ENCODE measurements around the gene MRPL19. TPM values are rescaled to one million over a fixed set of nuclear protein-coding genes. Genes with fewer than 3 reads are reported as not detected.

Gene MRPL19
- 30.8 TPM for polyA plus RNA-seq (2013, experiment 1 of 2)
- 31.8 TPM for polyA plus RNA-seq (2013, experiment 2 of 2)

DNA sequence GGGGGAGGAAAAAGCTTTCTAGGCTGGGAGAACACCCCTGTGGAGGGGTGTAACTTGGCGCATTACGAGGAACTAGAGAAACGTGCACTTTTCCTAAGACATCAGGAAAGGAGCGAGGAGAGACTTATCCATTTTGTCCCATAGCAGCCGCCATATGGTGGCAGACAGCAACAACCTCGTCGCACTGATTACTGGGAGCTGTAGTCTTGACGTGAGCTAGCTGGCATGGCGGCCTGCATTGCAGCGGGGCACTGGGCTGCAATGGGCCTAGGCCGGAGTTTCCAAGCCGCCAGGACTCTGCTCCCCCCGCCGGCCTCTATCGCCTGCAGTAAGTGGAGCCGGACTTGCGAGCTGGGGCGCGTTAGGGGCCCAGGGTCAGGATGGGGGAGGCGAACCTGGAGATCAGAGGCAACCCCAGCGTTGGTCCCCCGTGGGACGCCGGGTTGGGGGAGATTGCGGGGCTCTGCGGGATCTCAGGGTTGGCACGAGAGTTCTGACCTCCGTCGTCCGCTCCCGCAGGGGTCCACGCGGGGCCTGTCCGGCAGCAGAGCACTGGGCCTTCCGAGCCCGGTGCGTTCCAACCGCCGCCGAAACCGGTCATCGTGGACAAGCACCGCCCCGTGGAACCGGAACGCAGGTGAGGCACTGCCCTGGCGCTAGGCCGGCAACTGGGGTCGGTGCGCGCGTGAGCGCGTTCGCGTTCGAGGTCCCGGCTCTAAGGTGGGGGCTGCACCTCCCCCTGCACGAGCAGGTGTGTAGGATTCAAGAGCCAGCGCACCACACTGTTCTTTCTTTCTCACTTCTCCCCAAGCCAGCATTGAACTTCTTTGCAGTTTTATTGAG, at the start of gene MRPL19:
TSS of gene MRPL19 (plus strand) at position 201 of the 843 bp plus-strand sequence. CDS start at position 226, 25 bp downstream.
- Histone ChIP-seq H3K18ac (ENCODE audit: low read length) (peak within 1 kb of the TSS; percentile 100), H3K14ac (ENCODE audit: low read length) (peak within 1 kb of the TSS; percentile 90), H3K4me3 (ENCODE audit: low read length in 2 of 2) (peak within 1 kb of the TSS; percentile 89 to 96), H3K4ac (ENCODE audit: low read length) (no peak within 1 kb of the TSS), H4K8ac (ENCODE audit: low read depth, low read length) (no peak within 1 kb of the TSS), H3K9me3 (replicated peaks in 1 of 2; ENCODE audit: control insufficient read depth in 2 of 2, insufficient read depth in 1 of 2, low read depth in 1 of 2, low read length in 2 of 2) (no peaks in the 10 kb centered on the region), H3K4me2 (ENCODE audit: insufficient read depth, low read length, poor library complexity, severe bottlenecking) (peak within 1 kb of the TSS; percentile 43), H3K4me1 (ENCODE audit: control insufficient read depth in 2 of 2, insufficient read depth in 1 of 2, low read depth in 1 of 2, low read length in 2 of 2) (peaks cover 0 to 1% of the 10 kb centered on the region in 2 donors), H2BK120ac (ENCODE audit: low read depth, low read length) (no peak within 1 kb of the TSS), H3K79me1 (ENCODE audit: low read depth, low read length) (no peaks in the 10 kb centered on the region), H3K27me3 (ENCODE audit: control insufficient read depth in 3 of 3, insufficient read depth in 3 of 3, low read depth in 1 of 3, low read length in 3 of 3) (no peaks in the 10 kb centered on the region), H3K23ac (ENCODE audit: low read depth, low read length, poor library complexity) (peak within 1 kb of the TSS; percentile 90), H2BK12ac (ENCODE audit: low read length) (no peak within 1 kb of the TSS), H3K27ac (replicated peaks; ENCODE audit: low read length) (no peak within 1 kb of the TSS), H3K9ac (ENCODE audit: low read depth, low read length, poor library complexity) (peak within 1 kb of the TSS; percentile 97), H2BK15ac (ENCODE audit: low read length) (no peak within 1 kb of the TSS), H2AK5ac (ENCODE audit: low read depth, low read length) (no peak within 1 kb of the TSS), H3K36me3 (replicated peaks in 1 of 2; ENCODE audit: control insufficient read depth in 2 of 2, insufficient read depth in 2 of 2, low read length in 2 of 2) (peaks cover 10 to 40% of the 10 kb centered on the region in 2 donors), H2BK5ac (ENCODE audit: low read length) (peak within 1 kb of the TSS; percentile 79), H4K91ac (ENCODE audit: low read depth, low read length, poor library complexity) (no peak within 1 kb of the TSS), H2AFZ (ENCODE audit: low read length) (peak within 1 kb of the TSS; percentile 91)
- WGBS, 2 donors (ENCODE audit: extremely low coverage in 2 of 2, insufficient read length in 2 of 2, insufficient replicate concordance in 1 of 2) = no CpG with 5 or more reads among the region's 60 CpGs
- DNase-seq (ENCODE audit: low spot score) = peak; percentile 69

DNA sequence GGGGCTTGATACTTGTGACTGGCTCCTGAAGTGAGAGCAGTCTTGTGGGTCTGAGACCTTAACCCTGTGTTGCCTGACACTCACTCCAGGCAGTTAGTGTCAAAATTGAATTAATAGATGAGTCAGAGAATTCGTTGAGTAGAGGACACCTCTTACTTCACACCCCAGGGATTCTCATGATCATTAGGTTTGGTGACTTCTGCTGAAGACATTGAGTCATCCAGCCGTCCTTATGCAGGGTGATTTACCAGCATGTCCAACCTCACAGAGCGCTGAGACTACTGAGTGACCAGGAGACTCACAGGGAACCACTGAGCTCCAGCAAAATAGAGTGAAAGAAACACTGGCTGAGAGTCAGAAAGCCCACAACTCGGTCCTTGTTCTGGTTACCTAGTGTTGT, 49.8 kb upstream of the MRPL19 start:
- no peak overlapping the region for H3K18ac ChIP-seq (ENCODE audit: low read length)
- no peak overlapping the region for H4K8ac ChIP-seq (ENCODE audit: low read depth, low read length)
- H2AFZ ChIP-seq (ENCODE audit: low read length) = no peak overlapping the region
- no peak overlapping the region for H3K27ac ChIP-seq (replicated peaks; ENCODE audit: low read length)
- no peak overlapping the region for H3K9ac ChIP-seq (ENCODE audit: low read depth, low read length, poor library complexity)
- H4K91ac ChIP-seq (ENCODE audit: low read depth, low read length, poor library complexity) = no peak overlapping the region
- H3K23ac ChIP-seq (ENCODE audit: low read depth, low read length, poor library complexity) = no peak overlapping the region
- no peak for DNase-seq (ENCODE audit: low spot score)
- H3K27me3 ChIP-seq (ENCODE audit: control insufficient read depth in 3 of 3, insufficient read depth in 3 of 3, low read depth in 1 of 3, low read length in 3 of 3) = no peaks in the 10 kb centered on the region
- no peak overlapping the region for H2BK12ac ChIP-seq (ENCODE audit: low read length)
- no peak overlapping the region for H2BK5ac ChIP-seq (ENCODE audit: low read length)
- no peak overlapping the region for H2AK5ac ChIP-seq (ENCODE audit: low read depth, low read length)
- no peak overlapping the region for H3K4me3 ChIP-seq (ENCODE audit: low read length in 2 of 2)
- no peaks in the 10 kb centered on the region for H3K36me3 ChIP-seq (replicated peaks in 1 of 2; ENCODE audit: control insufficient read depth in 2 of 2, insufficient read depth in 2 of 2, low read length in 2 of 2)
- H3K79me1 ChIP-seq (ENCODE audit: low read depth, low read length) = no peaks in the 10 kb centered on the region
- no peak overlapping the region for H3K4ac ChIP-seq (ENCODE audit: low read length)
- H2BK120ac ChIP-seq (ENCODE audit: low read depth, low read length) = no peak overlapping the region
- H2BK15ac ChIP-seq (ENCODE audit: low read length) = no peak overlapping the region
- no CpG with 5 or more reads among the region's 4 CpGs for WGBS, 2 donors (ENCODE audit: extremely low coverage in 2 of 2, insufficient read length in 2 of 2, insufficient replicate concordance in 1 of 2)
- no peak overlapping the region for H3K14ac ChIP-seq (ENCODE audit: low read length)
- H3K4me1 ChIP-seq (ENCODE audit: control insufficient read depth in 2 of 2, insufficient read depth in 1 of 2, low read depth in 1 of 2, low read length in 2 of 2) = no peaks in the 10 kb centered on the region
- H3K4me2 ChIP-seq (ENCODE audit: insufficient read depth, low read length, poor library complexity, severe bottlenecking) = no peak overlapping the region
- peaks cover 0 to 5% of the 10 kb centered on the region in 2 donors for H3K9me3 ChIP-seq (replicated peaks in 1 of 2; ENCODE audit: control insufficient read depth in 2 of 2, insufficient read depth in 1 of 2, low read depth in 1 of 2, low read length in 2 of 2)

DNA sequence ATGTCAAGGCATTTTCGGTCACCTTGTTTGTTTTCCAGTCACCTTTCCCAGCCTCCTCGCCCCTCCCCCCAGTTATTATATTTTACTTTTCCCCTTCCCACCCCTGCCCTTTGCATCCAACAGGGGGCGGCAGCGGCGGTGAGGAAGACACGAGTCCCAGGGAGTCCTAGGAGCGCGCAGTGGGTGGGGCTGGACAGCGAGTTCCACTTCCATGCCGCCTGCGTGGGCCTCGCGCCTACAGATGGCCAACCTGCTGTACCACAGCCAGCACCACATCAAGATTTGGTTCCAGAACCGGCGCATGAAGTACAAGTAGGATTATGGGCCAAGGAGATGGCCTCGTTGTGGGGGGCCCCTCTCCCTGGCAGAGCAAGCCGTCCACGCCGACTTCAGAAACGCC, 48.6 kb upstream of the MRPL19 start:
- H3K18ac ChIP-seq (ENCODE audit: low read length) = no peak overlapping the region
- no peaks in the 10 kb centered on the region for H3K27me3 ChIP-seq (ENCODE audit: control insufficient read depth in 3 of 3, insufficient read depth in 3 of 3, low read depth in 1 of 3, low read length in 3 of 3)
- H3K4me1 ChIP-seq (ENCODE audit: control insufficient read depth in 2 of 2, insufficient read depth in 1 of 2, low read depth in 1 of 2, low read length in 2 of 2) = no peaks in the 10 kb centered on the region
- no peak overlapping the region for H2BK120ac ChIP-seq (ENCODE audit: low read depth, low read length)
- no peak overlapping the region for H4K8ac ChIP-seq (ENCODE audit: low read depth, low read length)
- no peak for DNase-seq (ENCODE audit: low spot score)
- no peak overlapping the region for H3K9ac ChIP-seq (ENCODE audit: low read depth, low read length, poor library complexity)
- H2AFZ ChIP-seq (ENCODE audit: low read length) = no peak overlapping the region
- no peaks in the 10 kb centered on the region for H3K79me1 ChIP-seq (ENCODE audit: low read depth, low read length)
- peak overlapping the region; percentile 12 for H3K23ac ChIP-seq (ENCODE audit: low read depth, low read length, poor library complexity)
- no peak overlapping the region for H2BK12ac ChIP-seq (ENCODE audit: low read length)
- no peak overlapping the region for H3K27ac ChIP-seq (replicated peaks; ENCODE audit: low read length)
- peaks cover 0 to 5% of the 10 kb centered on the region in 2 donors for H3K9me3 ChIP-seq (replicated peaks in 1 of 2; ENCODE audit: control insufficient read depth in 2 of 2, insufficient read depth in 1 of 2, low read depth in 1 of 2, low read length in 2 of 2)
- no peak overlapping the region for H4K91ac ChIP-seq (ENCODE audit: low read depth, low read length, poor library complexity)
- no peak overlapping the region for H2BK15ac ChIP-seq (ENCODE audit: low read length)
- H3K4me2 ChIP-seq (ENCODE audit: insufficient read depth, low read length, poor library complexity, severe bottlenecking) = no peak overlapping the region
- H3K4ac ChIP-seq (ENCODE audit: low read length) = no peak overlapping the region
- no peak overlapping the region for H3K4me3 ChIP-seq (ENCODE audit: low read length in 2 of 2)
- no peaks in the 10 kb centered on the region for H3K36me3 ChIP-seq (replicated peaks in 1 of 2; ENCODE audit: control insufficient read depth in 2 of 2, insufficient read depth in 2 of 2, low read length in 2 of 2)
- WGBS, 2 donors (ENCODE audit: extremely low coverage in 2 of 2, insufficient read length in 2 of 2, insufficient replicate concordance in 1 of 2) = no CpG with 5 or more reads among the region's 20 CpGs
- H2BK5ac ChIP-seq (ENCODE audit: low read length) = no peak overlapping the region
- H3K14ac ChIP-seq (ENCODE audit: low read length) = no peak overlapping the region
- peak overlapping the region; percentile 17 for H2AK5ac ChIP-seq (ENCODE audit: low read depth, low read length)

DNA sequence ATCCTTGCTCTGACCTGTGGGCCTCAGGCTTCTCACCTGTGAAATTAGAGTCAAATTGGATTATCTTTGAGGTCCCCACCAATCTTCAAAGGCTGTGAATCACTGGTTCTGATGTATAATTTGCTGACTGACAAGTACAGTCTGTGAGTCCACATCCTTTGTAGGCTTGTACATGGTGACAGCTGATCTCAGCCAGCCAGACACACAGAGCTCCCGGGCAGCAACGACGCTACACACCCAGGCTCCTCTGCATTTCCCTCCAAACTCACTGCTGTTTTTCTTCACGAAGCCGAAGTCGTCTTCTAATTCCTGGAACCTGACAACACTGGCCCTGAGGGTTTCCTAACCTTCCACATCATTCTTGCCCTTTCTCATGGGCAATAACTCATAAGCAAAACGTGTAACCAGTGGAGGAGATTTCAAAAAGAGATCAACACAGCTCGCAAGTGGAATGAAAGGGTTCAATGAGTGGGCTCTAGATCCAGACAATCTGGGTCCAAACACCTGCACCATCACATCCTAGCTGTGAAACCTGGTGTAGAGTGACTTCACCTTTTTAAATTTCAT, 47.9 kb upstream of the MRPL19 start:
- Histone ChIP-seq H3K27ac (replicated peaks; ENCODE audit: low read length) (no peak overlapping the region), H4K91ac (ENCODE audit: low read depth, low read length, poor library complexity) (no peak overlapping the region), H2AFZ (ENCODE audit: low read length) (no peak overlapping the region), H3K4me1 (ENCODE audit: control insufficient read depth in 2 of 2, insufficient read depth in 1 of 2, low read depth in 1 of 2, low read length in 2 of 2) (no peaks in the 10 kb centered on the region), H3K9me3 (replicated peaks in 1 of 2; ENCODE audit: control insufficient read depth in 2 of 2, insufficient read depth in 1 of 2, low read depth in 1 of 2, low read length in 2 of 2) (peaks cover 0 to 5% of the 10 kb centered on the region in 2 donors), H3K36me3 (replicated peaks in 1 of 2; ENCODE audit: control insufficient read depth in 2 of 2, insufficient read depth in 2 of 2, low read length in 2 of 2) (no peaks in the 10 kb centered on the region), H3K14ac (ENCODE audit: low read length) (no peak overlapping the region), H2BK120ac (ENCODE audit: low read depth, low read length) (no peak overlapping the region), H3K79me1 (ENCODE audit: low read depth, low read length) (no peaks in the 10 kb centered on the region), H4K8ac (ENCODE audit: low read depth, low read length) (no peak overlapping the region), H3K27me3 (ENCODE audit: control insufficient read depth in 3 of 3, insufficient read depth in 3 of 3, low read depth in 1 of 3, low read length in 3 of 3) (no peaks in the 10 kb centered on the region), H3K4me3 (ENCODE audit: low read length in 2 of 2) (no peak overlapping the region), H2AK5ac (ENCODE audit: low read depth, low read length) (no peak overlapping the region), H2BK12ac (ENCODE audit: low read length) (no peak overlapping the region), H2BK15ac (ENCODE audit: low read length) (no peak overlapping the region), H2BK5ac (ENCODE audit: low read length) (no peak overlapping the region), H3K18ac (ENCODE audit: low read length) (no peak overlapping the region), H3K4me2 (ENCODE audit: insufficient read depth, low read length, poor library complexity, severe bottlenecking) (no peak overlapping the region), H3K9ac (ENCODE audit: low read depth, low read length, poor library complexity) (no peak overlapping the region), H3K23ac (ENCODE audit: low read depth, low read length, poor library complexity) (no peak overlapping the region), H3K4ac (ENCODE audit: low read length) (no peak overlapping the region)
- no CpG with 5 or more reads among the region's 8 CpGs for WGBS, 2 donors (ENCODE audit: extremely low coverage in 2 of 2, insufficient read length in 2 of 2, insufficient replicate concordance in 1 of 2)
- no peak for DNase-seq (ENCODE audit: low spot score)

All from neuronal stem cell (in vitro differentiated cells).